ENCODE measurements around the gene SOX18.

Gene SOX18

GRCh38 chr20:64038224-64038564, 11.2 kb downstream of the SOX18 start:
- peak; percentile 4; the same call in 2 of the 3 replicates for ATAC-seq
- TF ChIP-seq TCF4 (CRISPR knock-in tag; IDR thresholded peaks at IDR 0.05; ENCODE audit: borderline replicate concordance) (no peak), ZNF8 (CRISPR knock-in tag; IDR thresholded peaks at IDR 0.05) (no peak), ZNF70 (CRISPR knock-in tag; IDR thresholded peaks at IDR 0.05) (no peak), TOX (CRISPR knock-in tag; IDR thresholded peaks at IDR 0.05; ENCODE audit: borderline replicate concordance) (no peak), TSHZ2 (CRISPR knock-in tag; IDR thresholded peaks at IDR 0.05) (no peak), ZC3H10 (CRISPR knock-in tag; IDR thresholded peaks at IDR 0.05) (no peak), ESRRG (CRISPR knock-in tag; IDR thresholded peaks at IDR 0.05) (no peak), PPARA (CRISPR knock-in tag; IDR thresholded peaks at IDR 0.05; ENCODE audit: borderline replicate concordance) (no peak), BACH2 (CRISPR knock-in tag; IDR thresholded peaks at IDR 0.05; ENCODE audit: borderline replicate concordance) (no peak), CREB5 (CRISPR knock-in tag; IDR thresholded peaks at IDR 0.05; ENCODE audit: low read depth) (no peak), CSRNP3 (CRISPR knock-in tag; IDR thresholded peaks at IDR 0.05) (no peak), OSR1 (CRISPR knock-in tag; IDR thresholded peaks at IDR 0.05) (no peak), ZNF565 (CRISPR knock-in tag; conservative IDR thresholded peaks at IDR 0.05; ENCODE audit: low read depth) (no peak), ZFP3 (CRISPR knock-in tag; IDR thresholded peaks at IDR 0.05) (no peak), ISL1 (CRISPR knock-in tag; IDR thresholded peaks at IDR 0.05) (no peak), RARB (CRISPR knock-in tag; IDR thresholded peaks at IDR 0.05) (no peak), SNAI2 (CRISPR knock-in tag; IDR thresholded peaks at IDR 0.05) (no peak), CSDC2 (CRISPR knock-in tag; IDR thresholded peaks at IDR 0.05) (no peak), POU6F1 (CRISPR knock-in tag; IDR thresholded peaks at IDR 0.05; ENCODE audit: borderline replicate concordance, low read depth) (no peak)

- ATAC-seq, result no peak
- TF ChIP-seq CSDC2 (CRISPR knock-in tag; IDR thresholded peaks at IDR 0.05) (no peak), ZNF565 (CRISPR knock-in tag; conservative IDR thresholded peaks at IDR 0.05; ENCODE audit: low read depth) (no peak)
Measured at GRCh38 chr20:64037498-64038213, 11.8 kb downstream of the SOX18 start.

- no peak for ATAC-seq
- TF ChIP-seq ZNF70 (CRISPR knock-in tag; IDR thresholded peaks at IDR 0.05), result no peak
- no peak for TF ChIP-seq ZFP30 (CRISPR knock-in tag; IDR thresholded peaks at IDR 0.05)
- TF ChIP-seq GLIS3 (CRISPR knock-in tag; IDR thresholded peaks at IDR 0.05), result no peak
Measured at GRCh38 chr20:64037199-64037497, 12.3 kb downstream of the SOX18 start.

- ATAC-seq, result no peak
Measured at GRCh38 chr20:64036346-64037198, 12.9 kb downstream of the SOX18 start.

More at GRCh38 chr20:64036346-64037198, 12.9 kb downstream of the SOX18 start:
- TF ChIP-seq BACH2 (CRISPR knock-in tag; IDR thresholded peaks at IDR 0.05; ENCODE audit: borderline replicate concordance) (no peak), TCF4 (CRISPR knock-in tag; IDR thresholded peaks at IDR 0.05; ENCODE audit: borderline replicate concordance) (no peak), SNAI2 (CRISPR knock-in tag; IDR thresholded peaks at IDR 0.05) (no peak), ISL1 (CRISPR knock-in tag; IDR thresholded peaks at IDR 0.05) (no peak), PATZ1 (CRISPR knock-in tag; IDR thresholded peaks at IDR 0.05; ENCODE audit: borderline replicate concordance) (no peak), RARB (CRISPR knock-in tag; IDR thresholded peaks at IDR 0.05) (no peak), GLIS3 (CRISPR knock-in tag; IDR thresholded peaks at IDR 0.05) (no peak), ESRRG (CRISPR knock-in tag; IDR thresholded peaks at IDR 0.05) (no peak), ZFP30 (CRISPR knock-in tag; IDR thresholded peaks at IDR 0.05) (no peak), ZNF565 (CRISPR knock-in tag; conservative IDR thresholded peaks at IDR 0.05; ENCODE audit: low read depth) (no peak), OSR1 (CRISPR knock-in tag; IDR thresholded peaks at IDR 0.05) (no peak), ZC3H10 (CRISPR knock-in tag; IDR thresholded peaks at IDR 0.05) (no peak), ZNF70 (CRISPR knock-in tag; IDR thresholded peaks at IDR 0.05) (no peak), PPARA (CRISPR knock-in tag; IDR thresholded peaks at IDR 0.05; ENCODE audit: borderline replicate concordance) (no peak)
